Measurements from ENCODE around the gene HSPB7.
"Not testable (repeated sequence)": the region's sequence is repeated elsewhere in the genome, so short reads cannot be mapped to it uniquely, and the experiment has no call there.

Gene HSPB7

DNA sequence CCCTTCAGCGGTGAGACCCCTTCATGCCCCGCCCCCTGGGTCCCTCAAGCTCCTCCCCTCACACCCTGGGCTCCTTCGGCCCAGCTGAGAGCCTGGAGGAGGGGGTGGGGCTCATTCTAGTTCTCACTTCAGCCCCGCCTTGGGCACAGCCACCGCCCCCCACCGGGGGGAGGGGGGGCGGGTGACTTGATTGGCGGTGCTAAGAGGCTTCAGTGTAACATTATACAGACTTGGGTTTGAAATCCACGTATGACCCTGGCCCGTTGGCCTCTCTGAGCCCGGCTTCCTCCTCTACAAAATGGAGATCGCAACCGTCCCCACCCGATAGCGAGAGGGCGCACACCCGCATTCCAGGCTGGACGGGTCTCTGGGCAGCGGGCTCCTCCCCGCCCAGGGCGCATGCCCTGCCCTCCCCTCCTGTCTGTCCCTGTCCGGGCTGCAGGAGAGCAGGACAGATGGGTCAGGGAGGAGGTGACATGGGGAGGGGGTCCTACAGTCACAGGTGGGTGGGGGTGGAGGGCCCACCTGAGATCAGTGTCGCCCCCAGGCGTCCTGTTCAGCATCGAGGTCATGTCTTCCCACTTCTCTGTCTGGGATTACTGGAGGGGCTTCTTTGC lies 30.8 kb upstream of the HSPB7 start:
- peak; percentile 36 for DNase-seq

DNA sequence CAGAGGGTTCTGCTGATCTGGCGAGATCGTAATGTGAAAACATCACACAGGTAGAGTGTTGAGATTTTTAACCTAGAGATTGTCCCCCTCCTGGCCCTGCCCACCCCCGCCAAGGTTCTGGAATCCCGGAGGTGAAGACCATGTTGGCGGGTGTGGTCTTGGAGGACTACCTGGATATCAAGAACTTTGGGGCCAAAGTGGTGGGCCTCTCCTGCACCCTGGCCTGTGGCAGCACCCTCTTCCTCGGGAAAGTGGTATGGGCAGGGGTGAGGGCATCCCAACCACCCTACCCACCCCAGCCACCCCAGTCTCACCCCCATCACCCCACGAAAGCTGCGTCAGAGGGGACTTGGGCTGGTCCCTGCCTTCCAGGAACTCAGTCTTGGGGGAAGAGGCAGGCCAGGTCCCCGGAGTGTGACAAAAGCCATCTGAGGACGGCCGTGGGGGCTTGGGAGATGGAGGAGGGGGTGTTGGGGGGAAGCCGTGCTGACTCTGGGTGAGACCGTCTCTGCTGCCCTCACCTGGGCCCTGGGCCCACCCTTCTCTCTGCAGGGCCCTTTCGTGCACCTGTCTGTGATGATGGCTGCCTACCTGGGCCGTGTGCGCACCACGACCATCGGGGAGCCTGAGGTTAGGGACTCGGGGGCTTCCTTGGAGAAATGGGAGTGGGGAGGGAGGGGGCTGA lies 30.1 kb upstream of the HSPB7 start:
- DNase-seq = no peak

DNA sequence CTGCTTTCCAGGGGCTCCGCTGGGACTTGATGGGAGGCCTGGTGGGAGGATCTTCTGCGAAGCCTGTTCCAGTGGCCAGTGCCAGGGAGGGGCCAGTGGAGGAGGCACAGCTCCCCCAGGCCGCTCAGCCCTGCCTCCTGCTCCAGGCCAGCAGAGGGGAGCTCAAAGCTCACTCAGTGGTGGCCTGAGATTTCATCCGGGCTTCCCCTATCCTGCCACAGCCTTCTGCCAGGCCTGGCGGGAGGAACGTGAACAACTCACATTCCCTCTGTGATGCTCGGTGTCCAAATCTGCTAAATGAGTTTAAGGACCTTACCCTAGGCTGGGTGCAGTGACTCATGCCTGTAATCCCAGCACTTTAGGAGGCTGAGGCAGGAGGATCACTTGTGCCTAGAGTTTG lies 29.0 kb upstream of the HSPB7 start:
- no peak for DNase-seq

DNA sequence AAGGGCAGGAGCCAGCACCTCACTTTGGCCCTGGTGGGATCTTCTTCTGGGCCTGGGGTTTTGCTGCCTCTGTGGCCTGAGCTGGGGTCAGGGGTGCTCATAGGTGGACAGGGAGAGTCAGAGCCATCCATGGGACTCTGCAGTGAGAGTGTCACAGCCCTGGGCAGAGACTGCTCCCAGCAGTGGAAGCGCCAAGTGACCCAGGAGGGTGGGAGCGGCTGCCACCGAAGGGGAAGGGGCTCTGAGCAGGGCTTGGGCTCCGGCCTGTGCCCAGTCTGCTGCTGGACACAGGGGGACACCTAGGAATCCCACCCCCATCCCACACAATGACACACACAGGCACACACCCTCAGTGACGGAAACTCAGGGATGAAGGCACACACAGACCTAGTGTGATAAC lies 26.1 kb upstream of the HSPB7 start:
- DNase-seq = no peak

DNA sequence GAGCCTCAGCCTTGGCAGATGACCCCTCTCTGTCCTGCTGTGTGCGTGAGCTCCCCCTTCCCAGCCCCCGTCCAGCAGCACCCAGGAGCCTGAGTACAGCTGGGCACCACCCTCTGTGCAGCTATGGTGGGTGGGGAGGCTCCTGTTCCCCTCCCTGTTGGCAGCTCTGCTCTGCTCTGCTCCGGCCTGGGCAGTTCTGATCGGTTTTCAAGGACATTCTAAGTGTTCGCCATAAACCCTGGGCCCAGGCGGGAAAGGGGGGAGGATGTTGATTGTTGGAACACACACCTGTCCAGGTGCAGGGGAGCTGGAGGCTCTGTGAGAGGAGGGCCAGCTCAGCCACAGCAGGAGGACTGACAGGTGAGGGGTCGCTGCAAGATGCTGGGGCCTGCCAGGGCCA lies 25.7 kb upstream of the HSPB7 start, which contains the start of gene CLCNKB:
TSS of gene CLCNKB (plus strand) at position 262 of the 400 bp plus-strand sequence. CDS start 711 bp downstream, outside the sequence.
- DNase-seq = peak; percentile 4

DNA sequence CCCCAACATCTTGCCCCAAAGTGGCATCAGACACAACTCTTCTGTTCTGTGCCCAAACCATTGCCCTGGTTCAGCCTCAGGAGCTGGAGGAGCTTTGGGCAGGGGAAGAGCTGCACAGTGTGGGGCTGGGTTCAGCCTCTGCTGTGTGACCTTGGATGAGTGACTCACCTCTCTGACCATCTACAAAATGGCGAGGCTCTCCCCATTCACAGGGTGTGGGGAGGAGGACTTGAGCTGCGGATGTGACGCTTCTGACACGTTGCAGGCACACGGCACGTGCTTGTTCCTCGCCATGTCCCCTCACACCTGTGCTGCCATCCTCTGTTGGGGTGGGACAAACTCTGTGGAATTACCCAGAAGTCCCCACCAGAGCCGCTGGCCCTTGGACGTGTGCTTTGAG lies 24.8 kb upstream of the HSPB7 start:
- DNase-seq = not testable (repeated sequence)

DNA sequence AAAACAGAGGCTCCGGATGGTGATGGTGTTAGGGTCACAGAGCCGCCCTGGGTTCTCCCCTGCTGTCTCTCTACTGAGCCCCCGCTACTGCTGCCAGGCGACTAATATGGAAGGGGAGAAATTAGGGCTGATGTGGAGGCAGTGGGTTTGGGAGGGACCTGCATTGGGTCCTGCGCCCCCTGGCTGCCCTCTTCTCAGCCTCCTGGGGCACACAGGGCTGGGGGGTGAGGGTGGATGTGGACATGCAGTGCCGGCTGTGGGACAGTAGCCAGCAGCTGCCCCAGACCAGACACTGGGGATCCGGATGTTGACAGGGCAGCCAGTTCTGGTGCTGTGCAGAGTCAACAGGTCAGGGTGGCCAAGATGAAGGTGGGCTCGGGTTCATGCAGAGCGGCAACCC lies 24.3 kb upstream of the HSPB7 start:
- no peak for DNase-seq

DNA sequence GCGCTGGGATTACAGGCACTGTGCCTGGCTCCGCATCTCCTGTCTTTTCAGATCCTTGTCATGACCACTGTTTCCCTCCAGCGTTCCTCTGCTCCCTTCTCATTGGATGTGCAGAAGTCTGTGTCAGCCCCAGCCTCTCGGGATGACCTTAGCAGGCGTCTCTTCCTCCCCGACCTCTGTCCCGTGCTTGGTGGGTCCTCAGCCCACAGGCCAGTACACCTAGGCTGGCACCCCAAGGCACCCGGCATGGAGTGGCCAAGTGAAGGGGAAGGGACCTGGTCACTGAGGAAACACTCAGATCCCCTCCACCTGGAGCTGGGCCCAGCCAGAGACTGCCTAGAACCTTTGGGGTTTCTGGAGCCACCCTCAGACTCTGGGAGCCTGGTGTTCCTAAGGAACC lies 23.4 kb upstream of the HSPB7 start:
- DNase-seq = no peak

DNA sequence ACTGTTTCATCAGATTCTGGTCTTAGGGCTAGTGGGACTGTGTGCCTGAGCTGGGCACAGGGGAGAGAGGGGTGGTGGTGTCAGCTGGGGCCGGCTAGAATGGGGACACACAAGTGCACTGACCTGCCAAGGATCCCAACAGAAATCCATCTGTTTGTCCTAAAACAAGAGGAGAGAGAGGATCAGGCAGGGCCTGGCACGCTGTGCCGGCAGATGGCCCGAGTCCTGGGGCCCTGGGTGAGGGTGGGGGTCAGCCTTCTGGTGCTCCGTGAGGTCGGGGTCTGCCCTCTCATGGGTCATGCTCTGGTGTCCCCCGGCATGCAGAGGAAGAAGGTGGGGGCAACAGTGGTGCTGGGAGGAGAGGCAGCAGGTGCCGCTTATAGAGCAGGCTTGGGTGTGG lies 22.0 kb upstream of the HSPB7 start:
- DNase-seq = not testable (repeated sequence)

DNA sequence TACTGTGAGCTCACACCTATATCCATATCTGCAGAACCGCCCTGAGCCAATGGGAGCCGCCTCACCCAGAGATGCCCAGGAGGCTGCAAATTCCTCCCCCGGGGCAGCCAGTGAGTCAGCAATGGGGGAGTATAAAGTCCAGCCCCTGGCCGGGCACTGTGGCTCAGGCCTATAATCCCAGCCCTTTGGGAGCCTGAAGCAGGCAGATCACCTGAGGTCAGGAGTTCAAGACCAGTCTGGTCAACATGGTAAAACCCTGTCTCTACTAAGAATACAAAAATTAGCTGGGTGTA lies 20.7 kb upstream of the HSPB7 start:
- no peak for DNase-seq

DNA sequence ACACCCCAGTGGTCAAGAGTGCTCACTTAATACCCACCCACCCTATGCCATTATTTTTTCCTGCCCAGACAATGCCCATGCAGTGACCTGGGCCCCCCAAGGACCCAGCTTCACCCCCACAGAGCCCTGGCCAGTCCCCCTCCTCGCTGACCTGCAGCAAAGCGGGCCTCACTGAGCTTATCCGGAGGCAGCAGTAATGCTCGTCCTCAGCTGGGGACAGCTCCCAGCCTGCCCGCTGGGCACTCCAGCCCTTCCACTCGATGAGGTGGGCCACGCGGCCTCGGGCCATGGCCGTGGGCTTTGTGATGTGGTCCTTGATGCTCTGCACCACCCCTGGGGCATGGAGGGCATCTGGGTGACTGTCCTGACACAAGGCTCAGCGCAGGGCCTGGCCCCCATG lies 18.6 kb upstream of the HSPB7 start:
- not testable (repeated sequence) for DNase-seq

DNA sequence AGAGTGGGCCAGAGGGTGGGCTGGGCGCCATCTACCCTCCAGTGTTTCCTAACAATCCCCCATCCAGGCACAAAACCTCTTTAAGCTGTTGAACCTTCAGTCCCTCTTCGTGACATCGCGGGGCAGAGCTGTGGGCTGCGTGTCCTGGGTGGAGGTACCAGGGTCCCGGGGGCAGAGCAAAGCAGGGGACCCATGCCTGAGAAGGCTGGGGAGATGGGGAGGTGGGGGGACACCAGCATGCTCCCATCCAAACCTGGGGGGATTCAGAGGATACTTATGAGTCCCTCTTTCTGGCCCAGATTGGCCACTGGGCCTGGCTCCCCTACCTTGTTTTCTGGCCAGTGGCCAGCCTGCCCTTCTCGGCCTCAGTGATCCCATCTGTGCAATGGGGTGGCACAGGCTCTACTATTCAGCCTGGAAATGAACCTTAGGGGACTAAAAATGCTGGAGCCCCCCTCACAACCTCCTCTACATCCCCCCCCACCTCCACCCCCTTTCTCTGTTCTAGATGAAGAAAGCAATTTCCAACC lies 15.3 kb upstream of the HSPB7 start:
- not testable (repeated sequence) for DNase-seq

DNA sequence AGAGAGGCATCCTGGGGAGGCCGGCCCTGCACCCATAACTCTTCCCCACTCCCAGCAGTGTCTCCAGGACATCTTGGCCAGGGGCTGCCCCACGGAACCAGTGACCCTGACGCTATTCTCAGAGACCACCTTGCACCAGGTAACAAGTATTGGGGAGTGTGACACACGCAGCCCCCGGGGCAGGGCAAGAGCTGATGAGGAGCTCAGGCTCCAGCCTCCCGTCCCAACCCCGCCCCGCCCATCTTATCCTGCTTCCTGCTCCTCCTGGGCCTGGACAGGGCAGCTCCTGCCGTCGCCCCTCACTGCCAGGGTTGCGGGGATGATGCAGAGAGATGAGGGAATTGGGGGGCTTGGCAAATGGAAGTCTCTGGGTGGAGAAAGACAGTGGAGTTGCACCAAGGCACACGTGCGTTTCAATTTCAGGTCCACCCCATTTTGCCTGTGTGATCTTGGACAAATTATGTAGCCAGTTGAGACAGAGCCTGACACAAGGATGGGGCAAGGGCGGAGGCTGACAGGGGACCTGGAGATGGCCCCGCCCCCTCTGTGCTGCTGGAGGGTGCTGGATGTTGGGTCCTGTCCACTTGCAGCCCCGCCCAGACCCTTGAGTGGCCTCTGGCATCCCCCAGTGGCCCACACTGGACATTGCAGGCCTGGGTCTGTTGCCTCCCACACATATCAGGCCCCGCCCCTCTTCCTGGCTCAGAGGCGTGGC lies 14.7 kb upstream of the HSPB7 start:
- DNase-seq = no peak

DNA sequence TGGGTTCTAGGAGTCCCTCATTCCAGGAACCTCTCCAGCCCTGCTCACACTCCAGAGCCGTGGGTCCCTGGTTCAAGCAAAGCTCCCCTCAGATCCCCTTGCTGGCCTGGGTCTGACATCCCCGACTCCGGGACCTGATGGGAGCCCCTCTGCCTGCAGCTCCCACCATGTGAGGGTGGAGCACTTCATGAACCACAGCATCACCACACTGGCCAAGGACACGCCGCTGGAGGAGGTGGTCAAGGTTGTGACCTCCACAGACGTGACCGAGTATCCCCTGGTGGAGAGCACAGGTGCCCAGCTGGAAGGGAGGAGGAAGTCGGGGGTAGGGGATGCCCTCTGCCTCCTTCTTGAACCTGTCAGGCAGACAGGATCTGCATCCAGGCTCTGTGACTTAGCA lies 13.7 kb upstream of the HSPB7 start:
- DNase-seq = no peak

DNA sequence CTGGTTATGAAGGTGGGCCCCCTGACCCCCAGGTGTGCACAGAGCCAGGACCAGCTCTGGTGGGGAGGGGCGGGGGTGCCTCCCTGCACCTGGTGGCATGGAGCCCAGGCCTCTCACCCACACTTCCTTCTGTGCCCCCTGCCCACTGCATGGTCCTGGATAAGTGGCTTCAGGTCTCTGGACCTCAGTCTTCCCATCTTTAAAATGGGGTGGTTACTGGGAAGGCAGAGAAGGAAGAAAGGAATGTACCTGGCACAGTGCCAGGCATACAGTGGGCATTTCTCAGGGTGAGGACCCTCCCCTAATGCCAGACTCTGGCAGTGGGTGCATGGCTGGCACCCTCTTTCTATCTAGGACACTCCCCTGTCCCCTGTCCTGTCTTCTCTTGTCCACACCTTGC lies 11.4 kb upstream of the HSPB7 start:
- no peak for DNase-seq

DNA sequence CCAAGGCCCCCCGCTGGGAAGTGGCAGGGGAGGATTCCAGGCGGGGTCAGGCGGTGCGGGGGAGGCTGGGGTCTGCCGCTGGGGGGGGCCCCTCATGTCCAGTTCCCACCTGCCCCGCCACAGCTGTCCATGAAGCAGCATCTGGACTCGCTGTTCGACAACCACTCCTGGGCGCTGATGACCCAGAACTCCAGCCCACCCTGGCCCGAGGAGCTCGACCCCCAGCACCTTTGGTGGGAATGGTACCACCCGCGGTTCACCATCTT lies 11.1 kb upstream of the HSPB7 start:
- not testable (repeated sequence) for DNase-seq

DNA sequence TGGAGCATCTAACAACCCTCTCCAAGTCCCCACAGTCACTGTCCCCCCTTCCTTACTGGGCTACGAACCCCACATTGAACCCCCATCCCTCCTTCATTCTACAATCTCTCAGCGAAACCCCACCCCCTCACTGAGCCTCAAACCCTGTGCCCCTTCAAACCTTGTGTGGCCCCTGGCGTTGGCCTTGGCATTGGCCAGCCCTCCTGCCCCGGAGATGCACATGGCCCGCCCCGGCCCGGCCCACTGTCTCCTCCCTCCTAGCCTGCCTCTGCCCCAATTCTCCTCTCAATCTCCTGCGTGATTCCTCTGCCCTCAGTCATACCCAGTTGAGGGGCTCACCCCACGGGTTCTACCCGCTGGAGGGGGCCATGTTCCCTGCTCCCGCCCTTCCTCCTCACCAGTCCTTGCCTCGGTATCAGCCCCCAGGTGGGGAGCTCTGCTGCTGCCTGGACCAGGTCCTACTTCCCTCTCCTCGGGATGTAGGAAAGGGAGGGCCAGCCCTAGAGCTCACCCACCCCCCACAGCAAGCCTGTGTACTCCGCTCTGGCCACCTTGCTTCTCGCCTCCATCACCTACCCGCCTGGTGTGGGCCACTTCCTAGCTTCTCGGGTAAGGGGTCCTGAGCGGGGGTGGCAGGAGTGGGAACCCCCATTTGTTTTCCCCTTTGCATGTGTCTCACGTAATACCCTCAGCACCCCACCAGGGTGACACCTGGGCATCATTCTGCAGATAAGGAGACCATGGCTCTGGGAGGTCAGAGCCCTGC lies 10.6 kb upstream of the HSPB7 start:
- no peak for DNase-seq

DNA sequence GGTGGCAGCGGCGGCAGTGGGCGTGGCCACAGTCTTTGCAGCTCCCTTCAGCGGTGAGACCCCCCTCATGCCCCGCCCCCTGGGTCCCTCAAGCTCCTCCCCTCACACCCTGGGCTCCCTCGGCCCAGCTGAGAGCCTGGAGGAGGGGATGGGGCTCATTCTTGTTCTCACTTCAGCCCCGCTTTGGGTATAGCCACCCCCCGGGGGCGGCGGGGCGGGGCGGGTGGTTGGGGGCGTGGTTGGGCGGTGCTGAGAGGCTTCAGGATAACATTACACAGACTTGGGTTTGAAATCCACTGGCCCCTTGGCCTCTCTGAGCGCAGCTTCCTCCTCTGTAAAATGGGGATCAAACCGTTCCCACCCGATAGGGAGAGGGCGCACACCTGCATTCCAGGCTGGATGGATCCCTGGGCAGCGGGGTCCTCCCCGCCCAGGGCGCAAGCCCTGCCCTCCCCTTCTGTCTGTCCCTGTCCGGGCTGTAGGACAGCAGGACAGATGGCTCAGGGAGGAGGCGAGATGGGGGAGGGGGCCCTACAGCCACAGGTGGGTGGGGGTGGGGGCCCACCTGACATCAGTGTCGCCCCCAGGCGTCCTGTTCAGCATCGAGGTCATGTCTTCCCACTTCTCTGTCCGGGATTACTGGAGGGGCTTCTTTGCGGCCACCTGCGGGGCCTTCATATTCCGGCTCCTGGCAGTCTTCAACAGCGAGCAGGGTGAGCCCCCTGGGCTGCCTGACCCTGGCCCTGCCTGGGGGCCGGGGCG lies 9.1 kb upstream of the HSPB7 start:
- DNase-seq = no peak

DNA sequence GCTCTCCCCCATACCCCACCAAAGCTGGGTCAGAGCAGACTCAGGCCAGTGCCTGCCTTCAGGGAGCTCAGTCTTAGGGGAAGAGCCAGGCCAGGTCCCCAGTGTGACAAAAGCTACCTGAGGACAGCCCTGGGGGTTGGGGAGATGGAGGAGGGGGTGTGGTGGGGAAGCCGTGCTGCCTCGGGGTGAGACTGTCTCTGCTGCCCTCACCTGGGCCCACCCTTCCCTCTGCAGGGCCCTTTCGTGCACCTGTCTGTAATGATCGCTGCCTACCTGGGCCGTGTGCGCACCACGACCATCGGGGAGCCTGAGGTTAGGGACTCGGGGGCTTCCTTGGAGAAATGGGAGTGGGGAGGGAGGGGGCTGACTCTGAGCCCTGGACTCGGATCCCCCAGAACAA lies 8.5 kb upstream of the HSPB7 start:
- DNase-seq = not testable (repeated sequence)

DNA sequence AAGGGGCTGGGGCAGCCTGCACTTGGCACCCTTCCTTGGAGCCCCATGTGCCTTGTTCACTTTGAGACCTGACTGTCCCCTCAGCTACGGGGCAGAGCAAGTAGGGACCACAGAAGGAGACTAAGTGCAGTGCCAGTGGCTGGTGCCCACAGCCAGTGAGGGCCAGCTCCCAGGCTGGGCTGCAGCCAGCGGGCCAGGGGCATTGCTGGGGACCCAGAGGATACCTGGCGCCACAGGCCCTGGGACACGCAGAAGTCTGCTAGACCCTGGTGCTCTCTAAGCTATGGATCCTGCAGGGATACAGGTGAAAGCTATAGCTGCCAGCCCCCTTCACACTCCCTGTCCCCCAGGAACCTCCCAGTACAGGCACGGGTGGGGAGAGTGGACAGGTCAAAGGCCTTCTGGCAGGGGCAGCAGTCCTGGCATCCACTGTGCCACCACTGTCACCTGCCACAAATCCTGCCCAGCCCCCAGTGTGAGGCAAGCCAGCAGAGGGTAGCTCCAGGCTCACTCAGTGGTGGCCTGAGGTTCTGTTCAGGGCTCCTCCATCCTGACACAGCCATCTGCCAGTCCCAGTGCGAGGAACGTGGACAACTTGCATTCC lies 5.3 kb upstream of the HSPB7 start:
- no peak for DNase-seq

DNA sequence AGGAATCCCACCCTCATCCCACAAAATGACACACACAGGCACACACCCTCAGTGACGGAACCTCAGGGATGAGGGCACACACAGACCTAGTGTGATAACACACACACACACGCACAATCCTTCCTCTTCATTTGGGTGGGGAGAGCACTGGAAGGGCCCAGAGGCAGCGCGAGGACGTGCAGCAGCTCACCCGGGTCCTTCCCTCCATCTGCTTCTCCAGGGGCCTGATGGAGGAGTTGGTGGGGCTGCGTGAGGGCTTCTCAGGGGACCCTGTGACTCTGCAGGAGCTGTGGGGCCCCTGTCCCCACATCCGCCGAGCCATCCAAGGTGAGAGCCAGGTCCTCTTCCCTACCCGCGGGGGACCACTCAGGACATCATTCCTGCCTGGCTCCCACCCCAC lies 4.5 kb upstream of the HSPB7 start:
- DNase-seq = no peak

DNA sequence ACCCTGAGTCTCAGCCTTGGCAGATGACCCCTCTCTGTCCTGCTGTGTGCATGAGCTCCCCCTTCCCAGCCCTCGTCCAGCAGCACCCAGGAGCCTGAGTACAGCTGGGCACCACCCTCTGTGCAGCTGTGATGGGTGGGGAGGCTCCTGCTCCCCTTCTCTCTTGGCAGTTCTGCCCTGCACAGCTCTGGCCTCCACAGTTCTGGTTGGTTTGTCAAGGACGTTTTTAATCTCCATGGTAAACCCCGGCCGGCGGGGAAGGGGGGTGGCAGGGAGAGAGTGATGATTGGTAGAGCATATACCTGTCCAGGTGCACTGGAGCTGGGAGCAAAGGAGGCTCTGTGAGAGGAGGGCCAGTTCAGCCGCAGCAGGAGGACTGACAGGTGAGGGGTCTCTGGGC lies 3.8 kb upstream of the HSPB7 start, which contains the start of gene CLCNKA:
TSS of gene CLCNKA (plus strand) at position 356 of the 400 bp plus-strand sequence. CDS start 584 bp downstream, outside the sequence.
- no peak for DNase-seq
